Measurements from ENCODE around the gene MEN1. TPM values are rescaled to one million over a fixed set of nuclear protein-coding genes. Genes with fewer than 3 reads are reported as not detected.

The MEN1 gene
- total and polyA plus RNA-seq, 9 of the 15 experiments (the other 6 are each of a cell fraction or from before 2014, with no cell fraction given), result 3.4 to 57.2 (median 19.3) TPM

GRCh38 chr11:64846998-64847666 is 36.8 kb upstream of the MEN1 start (continued):
- TF ChIP-seq, protein P1, sequence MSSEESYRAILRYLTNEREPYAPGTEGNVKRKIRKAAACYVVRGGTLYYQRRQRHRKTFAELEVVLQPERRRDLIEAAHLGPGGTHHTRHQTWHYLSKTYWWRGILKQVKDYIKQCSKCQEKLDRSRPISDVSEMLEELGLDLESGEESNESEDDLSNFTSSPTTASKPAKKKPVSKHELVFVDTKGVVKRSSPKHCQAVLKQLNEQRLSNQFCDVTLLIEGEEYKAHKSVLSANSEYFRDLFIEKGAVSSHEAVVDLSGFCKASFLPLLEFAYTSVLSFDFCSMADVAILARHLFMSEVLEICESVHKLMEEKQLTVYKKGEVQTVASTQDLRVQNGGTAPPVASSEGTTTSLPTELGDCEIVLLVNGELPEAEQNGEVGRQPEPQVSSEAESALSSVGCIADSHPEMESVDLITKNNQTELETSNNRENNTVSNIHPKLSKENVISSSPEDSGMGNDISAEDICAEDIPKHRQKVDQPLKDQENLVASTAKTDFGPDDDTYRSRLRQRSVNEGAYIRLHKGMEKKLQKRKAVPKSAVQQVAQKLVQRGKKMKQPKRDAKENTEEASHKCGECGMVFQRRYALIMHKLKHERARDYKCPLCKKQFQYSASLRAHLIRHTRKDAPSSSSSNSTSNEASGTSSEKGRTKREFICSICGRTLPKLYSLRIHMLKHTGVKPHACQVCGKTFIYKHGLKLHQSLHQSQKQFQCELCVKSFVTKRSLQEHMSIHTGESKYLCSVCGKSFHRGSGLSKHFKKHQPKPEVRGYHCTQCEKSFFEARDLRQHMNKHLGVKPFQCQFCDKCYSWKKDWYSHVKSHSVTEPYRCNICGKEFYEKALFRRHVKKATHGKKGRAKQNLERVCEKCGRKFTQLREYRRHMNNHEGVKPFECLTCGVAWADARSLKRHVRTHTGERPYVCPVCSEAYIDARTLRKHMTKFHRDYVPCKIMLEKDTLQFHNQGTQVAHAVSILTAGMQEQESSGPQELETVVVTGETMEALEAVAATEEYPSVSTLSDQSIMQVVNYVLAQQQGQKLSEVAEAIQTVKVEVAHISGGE (CRISPR knock-in tag; IDR thresholded peaks at IDR 0.05), result no peak
- 0 out of 2 replicates have a peak, but pooled peaks have one; percentile 52 for TF ChIP-seq ZNF143 (CRISPR knock-in tag; IDR thresholded peaks at IDR 0.05)
- TF ChIP-seq CBFA2T2 (conservative IDR thresholded peaks at IDR 0.05), result no peak
- TF ChIP-seq, protein P2, sequence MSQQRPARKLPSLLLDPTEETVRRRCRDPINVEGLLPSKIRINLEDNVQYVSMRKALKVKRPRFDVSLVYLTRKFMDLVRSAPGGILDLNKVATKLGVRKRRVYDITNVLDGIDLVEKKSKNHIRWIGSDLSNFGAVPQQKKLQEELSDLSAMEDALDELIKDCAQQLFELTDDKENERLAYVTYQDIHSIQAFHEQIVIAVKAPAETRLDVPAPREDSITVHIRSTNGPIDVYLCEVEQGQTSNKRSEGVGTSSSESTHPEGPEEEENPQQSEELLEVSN (IDR thresholded peaks at IDR 0.05; ENCODE audit: borderline replicate concordance in 1 of 2, extremely low read depth in 1 of 2, insufficient read depth in 1 of 2, insufficient read length in 1 of 2, low read depth in 1 of 2, low read length in 1 of 2, poor library complexity in 1 of 2, severe bottlenecking in 1 of 2), result peak; percentile 51 to 65
- TF ChIP-seq TAF9B (IDR thresholded peaks at IDR 0.05; ENCODE audit: partially characterized antibody), result no peak
- no peak for TF ChIP-seq DIDO1 (tag; IDR thresholded peaks at IDR 0.05; ENCODE audit: low read depth)
- TF ChIP-seq HDGF (IDR thresholded peaks at IDR 0.05), result peak; percentile 57; the same call in 1 of the 2 replicates
- TF ChIP-seq, protein P3, sequence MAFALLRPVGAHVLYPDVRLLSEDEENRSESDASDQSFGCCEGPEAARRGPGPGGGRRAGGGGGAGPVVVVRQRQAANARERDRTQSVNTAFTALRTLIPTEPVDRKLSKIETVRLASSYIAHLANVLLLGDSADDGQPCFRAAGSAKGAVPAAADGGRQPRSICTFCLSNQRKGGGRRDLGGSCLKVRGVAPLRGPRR (CRISPR knock-in tag; IDR thresholded peaks at IDR 0.05), result no peak
- 0 out of 4 replicates have a peak, but pooled peaks of 1 of the 2 experiments have one; percentile 50 for TF ChIP-seq FOXA3 (CRISPR knock-in tag; conservative IDR thresholded peaks at IDR 0.05 in 1 of 2, IDR thresholded peaks at IDR 0.05 in 1 of 2)
- TF ChIP-seq RB1 (IDR thresholded peaks at IDR 0.05; ENCODE audit: low read depth), result peak; percentile 85
- no peak for TF ChIP-seq POLR2AphosphoS5 (IDR thresholded peaks at IDR 0.05; ENCODE audit: control insufficient read depth, insufficient read depth, low read depth, low read length)
- no peak for TF ChIP-seq ZNF586 (CRISPR knock-in tag; conservative IDR thresholded peaks at IDR 0.05)
- no peak for TF ChIP-seq MAFG (tag; conservative IDR thresholded peaks at IDR 0.05)
- TF ChIP-seq CEBPZ (IDR thresholded peaks at IDR 0.05; ENCODE audit: borderline replicate concordance, low read depth, low read length), result no peak
- no peak for TF ChIP-seq CHD1 (IDR thresholded peaks at IDR 0.05; ENCODE audit: low read length)
- peak; percentile 48 to 50; a peak in 2 of 4 replicates for TF ChIP-seq TEAD1 (CRISPR knock-in tag; IDR thresholded peaks at IDR 0.05)
- no peak for TF ChIP-seq TAL1 (IDR thresholded peaks at IDR 0.05)
- no peak for TF ChIP-seq HDAC8 (tag; IDR thresholded peaks at IDR 0.05)
- TF ChIP-seq CBFA2T3 (IDR thresholded peaks at IDR 0.05), result no peak
